ENCODE data around the gene OMG.

GRCh38 chr17:31320791-31321190, 23.8 kb upstream of the OMG start:
- TF ChIP-seq CTCF (IDR thresholded peaks at IDR 0.05; ENCODE audit: low read depth, low read length, poor library complexity, severe bottlenecking) (no peak), EZH2phosphoT487 (IDR thresholded peaks at IDR 0.05; ENCODE audit: borderline replicate concordance, low read length) (no peak)
